HG03097 (cell line): ENCODE results near the gene ENDOG.

ENCODE experiments used
- ATAC-seq: cut with Tn5 transposase; IDR thresholded peaks from one replicate; pipeline ENCODE4 v1.9.1; 2021; ENCODE audit not compliant: unreplicated experiment, low FRiP score

Gene ENDOG

GRCh38 chr9:128798896-128799295 lies 19.4 kb upstream of the ENDOG start:
- no peak for ATAC-seq

- no peak for ATAC-seq
Measured at GRCh38 chr9:128800061-128800460, 18.2 kb upstream of the ENDOG start.

GRCh38 chr9:128802482-128802881 lies 15.8 kb upstream of the ENDOG start:
- no peak for ATAC-seq

GRCh38 chr9:128805661-128806060 lies 12.6 kb upstream of the ENDOG start:
- no peak for ATAC-seq

GRCh38 chr9:128807827-128808226 lies 10.5 kb upstream of the ENDOG start:
- no peak for ATAC-seq

GRCh38 chr9:128808543-128808942 lies 9.8 kb upstream of the ENDOG start:
- ATAC-seq: no peak

GRCh38 chr9:128809036-128809599 lies 9.2 kb upstream of the ENDOG start:
- ATAC-seq: no peak

- ATAC-seq: no peak
Measured at GRCh38 chr9:128809831-128810230, 8.5 kb upstream of the ENDOG start.

GRCh38 chr9:128810873-128811272 lies 7.4 kb upstream of the ENDOG start:
- ATAC-seq: no peak

- ATAC-seq: peak; percentile 21
Measured at GRCh38 chr9:128818839-128819715, 777 bp downstream of the ENDOG start.

GRCh38 chr9:128819716-128820664 lies 1.7 kb downstream of the ENDOG start:
- no peak for ATAC-seq

GRCh38 chr9:128820665-128821583 lies 2.6 kb downstream of the ENDOG start:
- no peak for ATAC-seq

- no peak for ATAC-seq
Measured at GRCh38 chr9:128821584-128822406, 3.5 kb downstream of the ENDOG start.

- no peak for ATAC-seq
Measured at GRCh38 chr9:128822407-128823042, 4.2 kb downstream of the ENDOG start.

- no peak for ATAC-seq
Measured at GRCh38 chr9:128823362-128823902, 5.1 kb downstream of the ENDOG start.

- ATAC-seq: no peak
Measured at GRCh38 chr9:128823903-128824406, 5.7 kb downstream of the ENDOG start.

GRCh38 chr9:128824911-128825310 lies 6.6 kb downstream of the ENDOG start:
- ATAC-seq: no peak
